KG1 (cell line): ENCODE data around the gene ILDR2.

Experiments used
- DNase-seq: peaks from one replicate; lab custom pipeline; 2025; lab: John Stamatoyannopoulos, UW

Gene ILDR2, protein sequence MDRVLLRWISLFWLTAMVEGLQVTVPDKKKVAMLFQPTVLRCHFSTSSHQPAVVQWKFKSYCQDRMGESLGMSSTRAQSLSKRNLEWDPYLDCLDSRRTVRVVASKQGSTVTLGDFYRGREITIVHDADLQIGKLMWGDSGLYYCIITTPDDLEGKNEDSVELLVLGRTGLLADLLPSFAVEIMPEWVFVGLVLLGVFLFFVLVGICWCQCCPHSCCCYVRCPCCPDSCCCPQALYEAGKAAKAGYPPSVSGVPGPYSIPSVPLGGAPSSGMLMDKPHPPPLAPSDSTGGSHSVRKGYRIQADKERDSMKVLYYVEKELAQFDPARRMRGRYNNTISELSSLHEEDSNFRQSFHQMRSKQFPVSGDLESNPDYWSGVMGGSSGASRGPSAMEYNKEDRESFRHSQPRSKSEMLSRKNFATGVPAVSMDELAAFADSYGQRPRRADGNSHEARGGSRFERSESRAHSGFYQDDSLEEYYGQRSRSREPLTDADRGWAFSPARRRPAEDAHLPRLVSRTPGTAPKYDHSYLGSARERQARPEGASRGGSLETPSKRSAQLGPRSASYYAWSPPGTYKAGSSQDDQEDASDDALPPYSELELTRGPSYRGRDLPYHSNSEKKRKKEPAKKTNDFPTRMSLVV

DNA sequence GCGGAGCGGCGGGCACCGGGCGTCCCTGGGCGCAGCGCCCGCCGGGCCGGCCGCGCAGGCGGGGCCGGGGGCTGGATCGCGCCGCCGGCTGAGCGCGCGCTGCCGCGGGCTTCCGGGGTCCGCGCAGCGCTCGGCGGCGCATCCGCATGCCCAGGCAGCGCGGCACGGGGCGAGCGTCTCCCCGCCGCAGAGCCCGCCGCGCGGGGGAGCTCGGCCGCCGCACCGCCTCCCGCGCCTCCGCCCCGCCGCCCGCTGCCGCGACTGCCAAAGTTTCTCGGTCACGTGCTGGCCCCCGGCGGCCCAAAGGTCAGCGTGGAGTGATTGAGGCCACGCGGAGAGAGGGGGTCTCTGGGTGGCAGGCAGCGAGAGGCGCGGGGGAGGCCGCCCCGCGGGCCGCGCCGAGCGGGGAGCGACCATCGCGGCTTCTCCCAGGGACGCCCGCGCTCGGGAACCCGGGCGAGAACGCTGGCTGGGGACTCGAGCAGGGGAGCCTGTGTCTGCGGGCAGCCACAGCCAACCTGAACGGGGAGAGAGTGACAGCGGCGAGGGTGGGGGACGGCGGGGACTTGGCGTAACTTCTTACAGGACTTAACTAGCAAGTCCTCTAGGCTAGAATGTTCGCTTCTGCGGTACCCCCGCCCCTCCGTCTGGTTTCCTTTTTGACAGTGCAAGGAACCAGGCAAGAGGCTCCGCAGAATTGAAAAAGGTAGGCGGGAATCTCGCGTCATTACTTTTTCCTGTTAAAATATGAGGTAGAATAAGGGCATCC, at the start of gene ILDR2:
Gene ILDR2, minus strand, starts transcription at position 180 of the 769 bp plus-strand sequence. CDS start 272 bp downstream, outside the sequence.
- no peak for DNase-seq

DNA sequence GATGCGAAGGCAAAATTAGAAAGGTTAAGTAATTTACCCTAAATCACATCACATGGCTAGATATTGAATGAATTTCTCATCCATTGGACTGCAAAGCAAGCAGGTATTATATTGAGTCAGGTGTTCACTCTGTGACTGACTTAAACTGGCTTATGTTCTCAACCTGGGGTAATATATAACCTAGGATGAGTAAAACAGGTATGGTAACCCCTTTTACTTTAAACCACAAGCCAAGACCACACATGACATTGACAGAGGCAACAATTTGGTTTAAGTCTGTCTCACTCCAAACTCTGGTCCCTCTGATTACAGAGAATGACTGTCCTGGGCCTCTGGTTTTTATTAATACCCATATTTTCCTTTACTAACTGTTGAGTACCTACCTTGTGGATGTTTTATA, 47.0 kb upstream of the ILDR2 start:
- no peak for DNase-seq

DNA sequence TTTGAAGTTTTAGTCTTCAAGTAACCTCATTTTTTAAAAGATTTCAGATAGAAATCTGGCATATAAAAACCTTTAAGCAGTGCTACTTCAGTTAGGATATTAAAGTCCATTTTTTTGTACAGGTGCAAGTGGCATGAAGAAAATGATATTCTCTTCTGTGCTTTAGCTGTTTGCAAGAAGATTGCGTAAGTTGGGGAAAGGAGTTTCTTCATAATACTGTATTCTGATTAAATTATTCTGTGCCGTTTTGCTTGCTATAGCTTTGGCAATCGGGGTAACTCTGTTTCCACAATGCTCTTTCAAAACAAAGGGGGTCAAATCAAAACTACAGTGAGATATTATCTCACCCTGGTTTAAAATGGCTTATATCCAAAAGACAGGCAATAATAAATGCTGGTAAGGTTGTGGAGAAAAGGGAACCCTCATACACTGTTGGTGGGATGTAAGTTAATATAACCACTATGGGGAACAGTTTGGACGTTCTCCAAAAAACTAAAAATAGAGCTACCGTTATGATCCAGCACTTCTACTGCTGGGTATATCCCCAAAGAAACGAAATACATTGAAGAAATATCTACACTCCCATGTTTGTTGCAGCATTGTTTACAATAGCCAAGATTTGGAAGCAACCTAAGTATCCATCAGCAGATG, 40.9 kb upstream of the ILDR2 start:
- DNase-seq = no peak

DNA sequence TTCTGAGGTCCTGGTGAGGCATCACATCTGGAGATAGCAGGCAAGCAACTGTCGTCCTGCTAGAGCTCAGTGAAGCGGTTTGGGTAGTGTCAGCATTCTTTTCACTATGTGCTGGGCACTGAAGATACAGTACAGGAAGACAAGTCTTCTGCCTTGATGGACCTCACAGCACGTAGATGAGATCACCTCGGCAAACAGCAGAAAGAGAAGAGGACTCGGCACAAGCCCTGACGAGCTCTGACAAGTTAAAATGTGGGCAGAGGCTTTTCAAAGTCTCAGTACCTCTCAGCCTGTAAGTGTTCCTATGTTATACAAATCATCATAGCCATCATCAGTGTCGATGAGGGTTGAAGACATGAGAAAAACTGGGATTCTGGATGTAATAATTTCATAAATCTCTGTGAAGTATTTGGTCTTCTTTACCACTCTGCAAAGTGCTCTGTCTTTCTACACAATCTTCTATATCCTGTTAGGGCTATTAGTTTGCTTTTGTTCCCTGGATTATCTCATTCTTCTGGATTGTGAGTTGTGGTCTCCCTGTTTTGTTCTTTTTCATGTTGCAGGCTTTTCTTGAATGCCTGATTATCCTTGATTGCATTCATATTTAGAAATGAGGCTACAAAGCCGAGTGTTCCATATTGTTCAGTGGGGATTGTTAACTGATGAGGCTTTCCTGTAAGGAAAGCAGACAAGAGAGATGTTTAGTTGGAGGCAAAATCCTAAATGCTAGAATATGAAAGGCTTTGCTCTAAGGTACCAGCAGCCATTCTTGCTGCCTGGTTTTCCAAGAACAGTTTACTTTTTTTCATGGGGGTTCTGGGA, 38.0 kb upstream of the ILDR2 start:
- no peak for DNase-seq

DNA sequence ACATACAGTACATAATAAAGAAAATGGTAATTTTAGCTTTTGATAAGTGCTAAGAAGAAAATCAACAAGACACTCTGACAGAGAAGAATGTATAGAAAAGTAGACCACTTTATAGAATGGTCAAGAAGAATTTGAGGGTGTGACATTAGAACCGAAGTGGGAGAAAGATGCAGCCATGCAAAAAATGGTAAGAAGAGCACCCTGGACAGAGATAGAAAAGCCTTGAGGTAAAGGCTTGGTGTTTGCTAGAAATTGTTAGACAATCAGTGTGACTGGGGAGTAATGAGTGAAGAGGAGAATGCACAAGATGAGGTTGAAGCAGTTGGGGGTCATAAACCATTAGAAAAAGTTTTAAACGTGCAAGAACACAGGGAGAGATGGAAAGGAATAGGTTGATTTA, 37.2 kb upstream of the ILDR2 start:
- DNase-seq = no peak

DNA sequence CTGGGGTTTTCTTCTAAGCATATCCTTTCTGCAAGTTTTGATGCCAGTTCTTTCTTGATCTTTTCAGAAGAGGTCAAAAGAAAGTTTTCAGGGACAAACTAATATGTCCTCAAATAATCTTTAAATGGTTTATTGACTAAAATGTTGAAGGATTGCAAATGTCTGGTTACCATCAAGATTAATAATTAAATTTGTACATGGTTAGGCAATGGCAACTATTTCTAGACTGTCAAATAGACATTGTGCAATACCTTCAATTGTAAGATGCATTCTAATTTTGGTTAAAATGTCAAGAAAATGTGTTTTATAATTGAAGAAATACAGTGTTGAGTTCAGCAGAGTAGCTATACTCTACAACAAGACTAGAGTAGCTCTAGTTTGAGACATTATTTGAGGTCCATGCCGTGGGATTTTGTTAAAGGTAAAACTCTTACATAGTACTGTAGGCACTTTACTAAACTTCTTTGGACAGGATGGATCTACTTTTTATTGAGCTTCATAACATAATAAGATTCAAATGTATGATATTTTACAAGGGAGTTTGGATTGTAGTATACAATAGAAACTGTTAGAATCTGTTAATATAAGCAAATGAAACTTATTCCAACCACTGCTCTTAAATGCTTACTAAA, 36.3 kb upstream of the ILDR2 start:
- no peak for DNase-seq

DNA sequence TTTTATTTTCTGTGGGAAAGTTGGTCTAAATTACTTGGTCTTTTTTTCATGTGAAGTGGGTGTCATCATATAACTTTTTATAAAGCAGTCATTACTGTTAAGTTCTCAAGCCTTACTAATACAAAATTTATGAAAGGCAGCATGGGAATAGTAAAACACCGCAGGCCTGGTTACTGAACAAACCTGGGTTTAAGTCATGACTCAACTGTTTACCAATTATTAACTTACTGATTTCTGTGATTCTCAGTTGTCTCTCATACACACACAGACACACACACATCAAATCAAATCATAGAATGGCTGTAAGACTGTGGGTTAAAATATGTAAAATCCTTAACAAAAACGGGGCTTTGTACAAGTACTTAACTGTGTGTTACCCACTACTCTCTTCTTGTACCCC, 28.4 kb upstream of the ILDR2 start:
- no peak for DNase-seq

DNA sequence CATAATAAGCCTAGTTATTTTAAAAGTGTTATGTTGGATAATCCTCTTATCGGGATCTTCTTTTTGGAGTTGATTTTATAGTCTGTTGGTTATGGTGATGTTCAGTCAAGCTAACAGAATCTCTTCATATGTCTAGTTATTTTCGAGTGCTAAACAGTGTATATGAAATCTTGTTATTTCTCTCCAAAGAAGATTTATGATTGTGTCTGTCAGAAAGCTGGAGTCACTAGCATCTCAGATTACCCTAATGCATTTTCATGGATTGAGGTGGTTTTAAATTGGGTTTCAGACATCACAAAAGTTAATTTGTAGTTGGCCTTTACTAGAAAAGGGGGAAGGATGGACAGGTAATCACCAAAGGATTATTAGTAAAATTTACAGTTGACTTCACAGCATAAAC, 27.0 kb upstream of the ILDR2 start:
- DNase-seq = no peak

DNA sequence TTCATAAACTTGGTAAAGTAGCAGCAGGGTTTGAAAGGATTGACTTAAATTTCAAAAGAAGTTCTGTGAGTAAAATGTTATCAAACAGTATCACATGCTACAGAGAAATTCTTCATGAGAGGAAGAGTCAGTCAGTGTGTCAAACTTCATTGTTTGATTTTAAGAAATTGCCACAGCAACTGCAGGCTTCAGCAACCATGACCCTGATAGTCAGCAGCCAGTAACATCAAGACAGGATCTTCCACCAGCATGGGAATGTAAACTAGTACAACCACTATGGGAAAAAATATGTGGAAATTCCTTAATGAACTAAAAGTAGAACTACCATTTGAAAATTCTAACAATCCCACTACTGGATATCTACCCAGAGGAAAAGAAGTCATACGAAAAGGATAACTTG, 25.2 kb upstream of the ILDR2 start:
- DNase-seq = no peak

DNA sequence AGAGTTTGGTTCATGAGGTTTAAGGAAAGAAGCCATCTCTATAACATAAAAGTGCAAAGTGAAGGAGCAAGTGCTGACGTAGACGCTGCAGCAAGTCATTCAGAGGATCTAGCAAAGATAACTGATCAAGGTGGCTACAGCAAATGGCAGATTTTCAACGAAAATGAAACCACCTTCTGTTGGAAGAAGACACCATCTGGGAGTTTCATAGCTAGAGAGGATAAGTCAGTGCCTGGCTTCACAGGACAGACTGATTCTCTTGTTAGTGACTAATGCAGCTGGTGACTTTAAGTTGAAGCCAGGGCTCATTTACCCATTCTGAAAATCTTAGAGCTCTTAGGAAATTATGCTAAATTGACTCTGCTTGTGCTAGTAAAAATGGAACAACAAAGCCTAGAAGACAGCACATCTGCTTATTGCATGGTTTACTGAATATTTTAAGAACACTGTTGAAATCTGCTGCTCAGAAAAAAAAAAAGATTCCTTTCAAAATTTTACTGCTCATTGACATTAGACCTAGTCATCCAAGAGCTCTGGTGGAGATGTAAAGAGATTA, 24.2 kb upstream of the ILDR2 start:
- no peak for DNase-seq

DNA sequence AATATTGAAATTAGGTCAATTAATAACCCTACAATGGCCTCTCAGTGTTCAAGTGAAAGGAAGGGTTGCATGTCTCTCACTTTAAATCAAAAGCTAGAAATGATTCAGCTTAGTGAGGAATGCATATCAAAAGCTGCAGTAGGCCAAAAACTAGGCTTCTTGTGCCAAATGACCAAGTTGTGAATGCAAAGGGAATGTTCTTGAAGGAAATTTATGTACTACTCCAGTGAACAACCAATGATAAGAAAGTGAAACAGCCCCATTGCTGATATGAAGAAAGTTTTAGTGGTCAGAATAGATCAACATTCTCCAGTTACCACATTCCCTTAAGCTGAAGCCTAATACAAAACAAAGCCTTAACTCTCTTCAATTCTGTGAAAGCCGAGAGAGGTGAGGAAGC, 23.7 kb upstream of the ILDR2 start:
- no peak for DNase-seq

DNA sequence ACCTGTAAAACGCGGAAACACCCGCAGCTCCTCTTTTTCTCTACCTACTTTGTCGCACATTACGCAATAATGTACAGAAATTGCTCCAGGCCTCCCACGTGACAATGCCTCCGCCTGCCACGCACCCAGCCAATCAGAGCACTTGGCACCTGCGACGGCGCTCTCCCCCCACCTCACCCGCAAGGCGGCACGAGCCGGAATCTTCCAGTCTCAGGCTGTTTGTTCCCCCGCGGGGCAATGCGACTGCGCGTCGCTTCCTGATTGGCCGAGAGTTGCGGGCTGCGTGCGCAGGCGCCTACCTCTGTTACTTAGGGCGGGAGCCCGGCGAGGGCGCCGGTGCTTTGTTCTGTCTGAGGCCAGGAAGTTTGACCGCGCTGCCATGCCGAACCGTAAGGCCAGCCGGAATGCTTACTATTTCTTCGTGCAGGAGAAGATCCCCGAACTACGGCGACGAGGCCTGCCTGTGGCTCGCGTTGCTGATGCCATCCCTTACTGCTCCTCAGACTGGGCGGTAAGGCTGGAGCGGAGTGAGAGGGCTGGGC, 13.7 kb upstream of the ILDR2 start, which contains the start of gene MAEL:
Gene MAEL, plus strand, starts transcription at position 307 of the 542 bp plus-strand sequence. Its CDS starts 73 bp downstream, at position 380.
- DNase-seq = no peak

DNA sequence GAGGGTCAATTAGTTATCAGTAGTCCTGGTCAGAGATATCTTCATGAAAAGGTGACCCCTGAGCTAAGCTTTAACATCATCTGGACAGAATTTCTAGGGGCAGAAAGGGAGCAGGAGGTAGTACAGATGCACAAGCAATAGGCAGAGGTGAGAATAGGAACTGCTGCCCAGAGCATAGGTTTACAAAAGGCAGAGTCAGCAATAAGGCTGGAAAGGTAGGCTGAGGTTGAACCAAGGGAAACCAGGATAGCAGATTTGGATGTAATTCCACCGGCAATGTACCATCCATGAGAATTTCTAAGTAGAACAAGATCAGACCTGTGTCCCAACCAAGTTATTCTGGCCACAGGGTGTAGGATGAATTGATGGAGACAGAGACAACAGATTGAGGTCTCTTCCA, 6.2 kb upstream of the ILDR2 start:
- DNase-seq = no peak

DNA sequence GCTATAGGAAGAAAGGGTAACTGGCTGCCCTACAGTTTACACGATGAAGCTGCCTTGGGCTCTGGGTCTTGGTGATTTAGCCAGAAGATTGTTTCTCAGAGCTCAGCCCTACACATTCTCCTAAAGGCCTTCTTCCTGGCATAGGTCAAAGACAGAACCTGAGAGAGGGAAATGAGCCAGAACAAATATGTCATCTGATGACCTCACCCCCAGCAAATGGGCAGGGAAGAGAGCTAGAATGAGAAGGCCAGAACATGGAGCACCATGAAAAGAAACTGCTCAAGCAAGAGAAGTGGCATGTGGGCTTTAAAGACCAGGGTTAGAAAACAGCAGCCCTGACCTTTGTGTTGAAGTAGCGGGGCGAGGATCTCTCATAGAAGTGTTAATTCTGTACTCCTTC, 5.5 kb upstream of the ILDR2 start:
- DNase-seq = no peak

DNA sequence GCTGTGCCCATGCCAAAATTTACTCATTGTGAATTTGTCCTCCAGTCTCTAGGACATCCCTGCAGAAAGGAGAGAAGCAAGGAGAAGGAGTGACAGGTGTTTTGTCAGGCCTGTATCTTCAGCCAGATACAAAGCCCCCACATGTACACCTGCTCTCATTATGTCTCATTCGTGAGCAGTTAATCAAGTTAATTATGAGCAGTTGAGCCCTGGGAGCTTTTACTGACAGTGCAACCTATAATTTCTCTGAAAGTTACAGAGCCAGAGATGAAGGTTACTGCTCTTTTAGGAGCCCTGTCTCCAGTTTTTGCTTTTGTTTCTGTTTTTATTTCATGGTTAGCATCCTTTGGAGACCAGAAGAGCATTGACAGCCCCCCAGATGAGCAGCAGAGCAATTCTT, 5.0 kb upstream of the ILDR2 start:
- no peak for DNase-seq

DNA sequence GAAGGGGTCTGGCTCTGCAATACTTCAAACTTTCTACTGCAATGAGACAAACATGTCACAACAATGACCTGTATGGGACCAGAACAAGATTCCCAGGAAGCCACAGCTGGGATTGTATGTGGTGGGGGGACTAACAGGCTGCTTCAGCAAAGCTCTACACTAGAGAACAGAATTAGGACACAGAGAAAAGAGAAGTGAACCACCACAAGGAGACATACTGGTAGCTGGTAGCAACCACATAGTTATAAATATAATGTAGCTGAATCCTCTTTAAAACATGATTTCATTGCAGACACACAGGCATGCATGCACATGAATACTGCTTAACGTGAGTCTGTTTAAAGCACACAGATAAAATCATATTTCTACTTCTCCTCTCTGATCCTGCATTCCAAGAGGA, 3.5 kb upstream of the ILDR2 start:
- DNase-seq = no peak

DNA sequence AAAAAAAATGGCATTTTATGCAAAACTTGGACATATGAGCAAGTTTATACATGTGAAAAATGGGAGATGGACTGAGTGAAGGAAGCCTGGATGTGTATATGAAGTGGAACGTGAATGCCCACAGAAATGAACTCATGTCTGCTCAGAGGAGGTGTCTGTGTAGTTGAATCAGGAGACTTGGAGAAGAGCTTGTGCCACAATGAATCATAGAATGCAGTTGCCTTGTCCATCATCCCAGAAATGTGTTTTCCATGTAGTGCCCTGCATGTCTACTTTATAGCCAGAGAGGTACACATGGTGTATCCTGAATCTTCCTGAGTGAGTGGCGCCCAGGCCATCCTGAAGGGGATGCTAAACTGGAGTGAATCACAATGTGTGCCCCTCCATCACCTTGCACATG, 2.6 kb upstream of the ILDR2 start:
- no peak for DNase-seq

DNA sequence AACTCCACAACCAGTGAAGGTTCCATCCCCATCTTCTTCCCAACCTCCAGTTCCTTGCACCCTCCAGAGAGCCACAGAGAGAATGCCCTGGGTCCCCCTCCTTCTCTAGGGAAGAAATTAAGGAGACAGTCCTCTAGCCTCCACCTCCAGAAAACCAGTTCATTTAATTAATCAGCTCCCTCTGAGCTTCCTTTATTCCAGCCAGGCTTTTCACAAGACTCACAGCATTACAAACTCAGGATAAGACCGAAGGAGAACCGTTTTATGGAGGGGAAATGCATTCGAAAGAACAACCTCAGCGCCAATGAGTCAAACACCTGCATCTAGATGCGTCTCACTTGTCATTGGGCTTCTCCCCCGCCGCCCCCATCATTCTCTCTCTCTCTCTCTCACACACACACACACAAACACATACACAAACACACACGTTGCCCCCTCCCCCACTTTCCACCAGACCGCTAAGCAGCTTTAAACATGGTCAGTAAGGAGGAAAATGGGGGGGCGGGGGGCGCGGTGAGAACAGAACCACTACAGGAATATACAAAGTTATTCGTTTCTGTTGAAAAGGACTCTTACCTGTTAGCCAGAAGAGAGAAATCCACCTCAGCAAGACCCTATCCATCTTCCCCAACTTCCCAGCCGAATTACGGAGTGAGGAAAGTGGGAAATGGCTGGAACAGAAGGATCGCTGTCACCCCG, 544 bp downstream of the ILDR2 start:
- no peak for DNase-seq

DNA sequence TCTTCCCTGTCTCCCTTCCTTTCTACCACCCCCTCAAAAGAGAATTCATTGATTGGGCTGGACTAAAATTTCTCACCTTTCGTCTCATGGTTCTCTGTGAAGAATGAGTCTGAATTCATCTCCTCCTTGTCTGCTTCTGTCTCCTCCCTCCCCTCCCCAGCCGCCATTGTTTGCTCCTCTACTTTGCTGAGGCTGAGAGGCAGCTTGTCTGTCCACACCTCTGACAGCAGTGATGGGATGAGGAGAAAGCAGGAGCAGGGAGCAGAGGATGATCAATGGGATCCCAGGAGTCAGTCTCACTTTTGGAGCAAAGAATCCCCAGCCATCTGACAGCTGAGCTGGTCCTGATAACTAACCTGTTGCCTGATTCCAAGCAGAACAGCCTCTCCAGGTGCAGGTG, 2.5 kb downstream of the ILDR2 start:
- no peak for DNase-seq

DNA sequence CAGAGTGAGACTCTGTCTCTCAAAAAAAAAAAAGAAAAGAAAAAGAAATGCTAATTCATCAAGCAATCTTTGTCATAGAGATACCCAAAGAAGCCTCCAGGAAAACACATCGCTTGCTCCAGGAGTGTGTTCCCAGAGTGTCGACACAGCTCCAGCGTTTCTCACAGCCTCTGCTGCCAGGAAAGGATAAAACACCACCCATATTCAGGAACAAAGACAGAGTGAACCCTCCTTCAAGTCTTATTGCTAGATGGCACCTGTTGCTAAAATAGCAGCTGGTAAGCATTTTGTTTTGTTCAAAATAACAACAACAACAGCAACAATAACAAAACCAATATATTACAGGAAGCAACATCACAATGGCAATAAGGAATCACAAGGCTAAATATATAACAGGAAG, 3.1 kb downstream of the ILDR2 start:
- no peak for DNase-seq
